OCI-LY3 (cell line): ENCODE data around the gene TBC1D5.

Experiments
- CTCF ChIP-seq: fragments of 200-600, 300-600 bp; sonication (generic); IDR thresholded peaks from 2 replicates; pipeline ENCODE4 v1.5.1; 2014; ENCODE audit warnings: antibody characterized with exemption, low read length, low read depth
- EZH2phosphoT487 ChIP-seq: fragments of 200-600 bp; shearing (Covaris generic); IDR thresholded peaks from 2 replicates; pipeline ENCODE4 v1.6.1; 2018; ENCODE audit warnings: antibody characterized with exemption, mixed run types, low read depth

- TF ChIP-seq CTCF (no peak), EZH2phosphoT487 (no peak)
Measured at GRCh38 chr3:17260257-17260656, 482.2 kb downstream of the TBC1D5 start.
